Measurements from ENCODE around the gene MNDA. TPM values are rescaled to one million over a fixed set of nuclear protein-coding genes. Genes with fewer than 3 reads are reported as not detected.

The MNDA gene
- total RNA-seq, 2 experiments from 2014 or later, result not detected

DNA sequence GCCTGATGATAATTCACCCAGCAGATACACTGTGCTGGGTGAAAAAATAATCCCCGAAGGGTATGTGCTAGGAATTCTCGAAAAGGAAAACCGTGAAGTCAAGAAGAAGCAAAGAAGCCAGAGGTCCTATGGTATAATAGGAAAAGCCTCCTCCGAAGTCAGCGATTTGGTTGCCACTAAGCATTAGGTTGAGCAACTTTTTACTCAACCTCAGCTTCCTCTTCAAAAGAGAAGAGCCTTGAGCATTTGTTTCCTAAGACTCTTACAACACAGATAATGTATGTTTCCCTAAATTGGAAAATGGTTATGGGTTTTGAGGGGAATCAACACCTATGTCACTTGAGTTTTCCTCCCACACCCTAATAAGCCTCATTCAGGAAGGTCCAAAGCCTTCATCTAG lies 21.3 kb upstream of the MNDA start:
- no peak overlapping the region for H3K27ac Mint-ChIP-seq
- CTCF ChIA-PET, result interaction anchor here (0.8 kb wide), 1 partner anchor 188 kb away, joined by 3 read pairs; no protein-coding TSS in a partner anchor
- ATAC-seq (no peak), DNase-seq (no peak)
- peaks cover 7% of the 10 kb centered on the region for H3K27me3 Mint-ChIP-seq
- H3K9me3 Mint-ChIP-seq, result no peaks in the 10 kb centered on the region
- no peak for TF ChIP-seq CTCF (IDR thresholded peaks at IDR 0.05)
- no peaks in the 10 kb centered on the region for H3K4me1 Mint-ChIP-seq (ENCODE audit: low read depth)
- no peaks in the 10 kb centered on the region for H3K36me3 Mint-ChIP-seq (ENCODE audit: low read depth)
- intact Hi-C loops (cut with micrococcal nuclease), result no loop called here
- POLR2A ChIA-PET, result no interaction called here
- no peak overlapping the region for H3K4me3 Mint-ChIP-seq

DNA sequence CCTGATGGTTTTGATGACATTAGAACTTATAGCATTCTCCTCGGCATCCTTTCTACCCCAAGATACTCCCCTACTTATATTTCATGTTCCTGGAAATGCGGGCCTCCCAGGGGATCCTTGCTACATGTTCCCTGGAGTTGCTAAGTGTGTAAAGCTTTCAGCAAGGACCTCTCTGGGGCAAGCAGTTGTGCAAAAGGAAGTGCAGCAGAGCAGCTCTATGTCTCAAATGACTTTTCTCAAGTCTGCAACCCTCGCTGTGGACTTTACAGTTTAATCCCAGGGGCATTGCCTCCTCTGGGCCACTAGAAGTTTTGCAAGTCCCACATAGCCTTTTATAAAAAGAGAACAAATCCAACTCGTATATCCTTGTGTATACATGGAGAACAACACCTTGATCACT lies 20.8 kb upstream of the MNDA start:
- H3K9me3 Mint-ChIP-seq, result no peaks in the 10 kb centered on the region
- ATAC-seq (no peak), DNase-seq (no peak)
- TF ChIP-seq CTCF (IDR thresholded peaks at IDR 0.05), result no peak
- H3K27ac Mint-ChIP-seq, result no peak overlapping the region
- ChIA-PET CTCF (no interaction called here), POLR2A (no interaction called here)
- no peaks in the 10 kb centered on the region for H3K36me3 Mint-ChIP-seq (ENCODE audit: low read depth)
- intact Hi-C loops (cut with micrococcal nuclease), result no loop called here
- H3K27me3 Mint-ChIP-seq, result peaks cover 5% of the 10 kb centered on the region
- H3K4me3 Mint-ChIP-seq, result no peak overlapping the region
- H3K4me1 Mint-ChIP-seq (ENCODE audit: low read depth), result no peaks in the 10 kb centered on the region

DNA sequence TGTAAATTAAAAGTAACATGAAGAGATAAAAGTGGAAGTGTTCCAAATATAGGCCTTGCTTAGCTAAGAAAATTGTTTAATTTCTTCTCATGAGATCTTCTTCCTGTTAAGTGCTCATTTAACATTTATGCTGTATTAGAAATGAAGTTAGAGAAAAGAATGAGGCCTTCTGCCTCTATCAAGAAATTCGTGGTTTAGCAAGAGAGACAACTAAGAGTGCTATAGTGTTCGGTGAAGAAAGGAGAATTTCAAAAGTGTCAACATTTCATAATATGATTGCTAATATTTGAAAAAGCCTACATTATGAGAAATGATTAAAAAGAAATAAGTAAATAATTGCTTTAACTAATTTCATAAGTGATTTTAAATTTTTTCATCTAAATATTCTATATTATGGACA lies 18.8 kb upstream of the MNDA start:
- ATAC-seq (no peak), DNase-seq (no peak)
- no peak overlapping the region for H3K27ac Mint-ChIP-seq
- intact Hi-C loops (cut with micrococcal nuclease), result no loop called here
- H3K4me1 Mint-ChIP-seq (ENCODE audit: low read depth), result no peaks in the 10 kb centered on the region
- no peak for TF ChIP-seq CTCF (IDR thresholded peaks at IDR 0.05)
- ChIA-PET CTCF (no interaction called here), POLR2A (no interaction called here)
- H3K4me3 Mint-ChIP-seq, result no peak overlapping the region
- H3K27me3 Mint-ChIP-seq, result peaks cover 4% of the 10 kb centered on the region
- H3K36me3 Mint-ChIP-seq (ENCODE audit: low read depth), result no peaks in the 10 kb centered on the region
- H3K9me3 Mint-ChIP-seq, result no peaks in the 10 kb centered on the region

- ATAC-seq, result no peak
- CTCF ChIA-PET, result no interaction called here
- TF ChIP-seq CTCF (IDR thresholded peaks at IDR 0.05), result no peak
- POLR2A ChIA-PET, result no interaction called here
- DNase-seq, result no peak
- Mint-ChIP-seq H3K27me3 (no peaks in the 10 kb centered on the region), H3K9me3 (no peaks in the 10 kb centered on the region), H3K4me1 (ENCODE audit: low read depth) (no peaks in the 10 kb centered on the region), H3K27ac (no peak overlapping the region), H3K4me3 (no peak overlapping the region), H3K36me3 (ENCODE audit: low read depth) (no peaks in the 10 kb centered on the region)
- intact Hi-C loops (cut with micrococcal nuclease), result no loop called here
Measured at GRCh38 chr1:158813164-158813563, 18.0 kb upstream of the MNDA start.

DNA sequence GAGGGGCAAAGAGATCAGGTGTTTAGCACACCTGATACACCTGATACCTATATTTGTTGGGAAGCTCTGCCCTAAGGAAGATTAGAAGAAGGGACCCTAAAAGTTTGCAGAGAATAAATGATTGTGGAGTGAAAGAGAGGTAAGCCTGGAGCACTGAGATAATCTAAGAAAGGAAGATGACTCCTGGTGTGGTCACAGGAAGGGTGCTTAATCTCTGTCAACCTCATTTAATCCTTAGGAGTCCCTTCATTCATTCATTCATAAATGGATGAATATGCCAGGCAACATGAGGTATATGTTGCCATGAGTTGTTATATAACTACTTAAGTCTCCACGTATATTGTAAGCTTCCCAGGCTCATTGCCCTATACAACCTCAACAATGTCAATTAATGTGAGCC lies 16.2 kb upstream of the MNDA start:
- POLR2A ChIA-PET, result interaction anchor here (0.6 kb wide), 1 partner anchor 100 kb away, joined by 3 read pairs; no protein-coding TSS in a partner anchor
- no peaks in the 10 kb centered on the region for H3K9me3 Mint-ChIP-seq
- H3K4me1 Mint-ChIP-seq (ENCODE audit: low read depth), result peaks cover 17% of the 10 kb centered on the region
- peaks cover 1% of the 10 kb centered on the region for H3K27me3 Mint-ChIP-seq
- no peak overlapping the region for H3K27ac Mint-ChIP-seq
- no peak for ATAC-seq
- no peak overlapping the region for H3K4me3 Mint-ChIP-seq
- CTCF ChIA-PET, result no interaction called here
- intact Hi-C loops (cut with micrococcal nuclease), result no loop called here
- TF ChIP-seq CTCF (IDR thresholded peaks at IDR 0.05), result no peak
- no peak for DNase-seq
- H3K36me3 Mint-ChIP-seq (ENCODE audit: low read depth), result no peaks in the 10 kb centered on the region

Measured in activated CD8-positive, alpha-beta T cell treated with anti-CD3 and anti-CD28 coated beads for 36 hours (primary cell).